SU-DHL-6 (cell line): ENCODE measurements around the gene GIGYF2.
"Not testable (repeated sequence)": the region's sequence is repeated elsewhere in the genome, so short reads cannot be mapped to it uniquely, and the experiment has no call there.

Source experiments
- H2AFZ ChIP-seq: fragments of 200-600 bp; sonication (generic); 2 replicates; pipeline ENCODE4 v1.6.1; 2014; ENCODE audit warnings: low read depth, mild to moderate bottlenecking, moderate library complexity, mixed read lengths, antibody characterized with exemption, low read length; ENCODE audit not compliant: severe bottlenecking
- H3F3A ChIP-seq: fragments of 200-600 bp; shearing (Covaris generic); 2 replicates; pipeline ENCODE4 v1.6.0; 2016; ENCODE audit warnings: antibody characterized with exemption, mild to moderate bottlenecking; ENCODE audit not compliant: insufficient read depth
- H3K27ac ChIP-seq: fragments of 200-600 bp; sonication (generic); 2 replicates; pipeline ENCODE4 v1.5.1; 2016; ENCODE audit warnings: low read depth, mild to moderate bottlenecking, low read length, moderate library complexity, mixed read lengths
- H3K27me3 ChIP-seq: fragments of 200-600 bp; sonication (generic), shearing (Covaris generic); 2 replicates; pipeline ENCODE4 v1.6.0; 2014; ENCODE audit warnings: mild to moderate bottlenecking, low read length
- H3K36me3 ChIP-seq: fragments of 200-600 bp; sonication (generic); 2 replicates; pipeline ENCODE4 v1.6.1; 2014; ENCODE audit warnings: mild to moderate bottlenecking, low read length, mixed read lengths
- H3K4me2 ChIP-seq: fragments of 300-600, 200-600 bp; shearing (Covaris generic), sonication (generic); 2 replicates; pipeline ENCODE4 v1.6.0; 2014; ENCODE audit warnings: low read length, low read depth, mild to moderate bottlenecking; ENCODE audit not compliant: poor library complexity, severe bottlenecking
- H3K4me3 ChIP-seq: fragments of 200-600 bp; sonication (generic); 2 replicates; pipeline ENCODE4 v1.5.1; 2014; ENCODE audit warnings: antibody characterized with exemption, low read length, mild to moderate bottlenecking, mixed read lengths; ENCODE audit not compliant: insufficient read depth, poor library complexity, severe bottlenecking
- H3K79me2 ChIP-seq: fragments of 200-600 bp; sonication (generic); 2 replicates; pipeline ENCODE4 v1.6.1; 2014; ENCODE audit warnings: mild to moderate bottlenecking, low read length, moderate library complexity; ENCODE audit not compliant: insufficient read depth
- H3K9ac ChIP-seq: fragments of 200-600 bp; sonication (generic); 2 replicates; pipeline ENCODE4 v1.7.0; 2014; ENCODE audit warnings: mild to moderate bottlenecking, low read length
- H3K9me2 ChIP-seq: fragments of 200-600 bp; sonication (generic); replicated peaks from 2 replicates; pipeline ENCODE4 v1.6.1; 2014; ENCODE audit warnings: low read length; ENCODE audit not compliant: insufficient read depth
- H3K9me3 ChIP-seq: fragments of 200-600 bp; sonication (generic); 2 replicates; pipeline ENCODE4 v1.6.1; 2014; ENCODE audit warnings: low read length, mixed read lengths; ENCODE audit not compliant: insufficient read depth
- H4K20me1 ChIP-seq: fragments of 200-600 bp; sonication (generic); 2 replicates; pipeline ENCODE4 v1.6.1; 2014; ENCODE audit warnings: low read depth, mild to moderate bottlenecking, antibody characterized with exemption, low read length, moderate library complexity, mixed read lengths
- EZH2phosphoT487 ChIP-seq: fragments of 200-600 bp; sonication (generic), shearing (Covaris generic); conservative IDR thresholded peaks from 2 replicates; pipeline ENCODE4 v1.6.1; 2018; ENCODE audit warnings: mild to moderate bottlenecking, antibody characterized with exemption, low read length, moderate library complexity, mixed read lengths
- TF ChIP-seq, protein P1 (sequence below): fragments of 200-600 bp; sonication (generic); IDR thresholded peaks from one replicate; pipeline ENCODE4 v1.5.1; 2017; ENCODE audit warnings: antibody characterized with exemption, mild to moderate bottlenecking, low read length, moderate library complexity; ENCODE audit not compliant: insufficient read depth, poor library complexity, severe bottlenecking

GIGYF2 gene

DNA sequence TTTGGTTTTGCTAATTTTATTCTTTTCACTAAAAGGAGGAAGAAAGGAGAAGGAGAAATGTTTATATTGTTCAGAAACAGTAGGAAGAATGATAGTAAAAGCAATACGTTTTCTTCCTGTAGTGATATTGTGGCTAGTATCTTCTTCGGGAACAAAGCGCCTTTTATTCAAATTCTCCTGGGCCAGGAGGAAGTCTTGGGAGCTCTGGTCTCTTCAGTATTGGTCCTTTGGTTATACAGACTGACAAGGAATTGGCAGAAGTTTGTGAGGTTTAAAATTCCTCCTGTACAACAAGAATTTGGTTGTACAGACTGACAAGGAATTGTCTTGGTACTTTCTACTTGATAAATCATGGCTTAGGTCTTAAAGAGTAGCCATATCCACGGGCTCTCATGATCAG lies 9.9 kb downstream of the GIGYF2 start:
- no peak overlapping the region for H3K4me2 ChIP-seq
- no peaks in the 10 kb centered on the region for H3K9me2 ChIP-seq
- no peak overlapping the region for H2AFZ ChIP-seq
- TF ChIP-seq EZH2phosphoT487, result no peak
- TF ChIP-seq, protein P1, sequence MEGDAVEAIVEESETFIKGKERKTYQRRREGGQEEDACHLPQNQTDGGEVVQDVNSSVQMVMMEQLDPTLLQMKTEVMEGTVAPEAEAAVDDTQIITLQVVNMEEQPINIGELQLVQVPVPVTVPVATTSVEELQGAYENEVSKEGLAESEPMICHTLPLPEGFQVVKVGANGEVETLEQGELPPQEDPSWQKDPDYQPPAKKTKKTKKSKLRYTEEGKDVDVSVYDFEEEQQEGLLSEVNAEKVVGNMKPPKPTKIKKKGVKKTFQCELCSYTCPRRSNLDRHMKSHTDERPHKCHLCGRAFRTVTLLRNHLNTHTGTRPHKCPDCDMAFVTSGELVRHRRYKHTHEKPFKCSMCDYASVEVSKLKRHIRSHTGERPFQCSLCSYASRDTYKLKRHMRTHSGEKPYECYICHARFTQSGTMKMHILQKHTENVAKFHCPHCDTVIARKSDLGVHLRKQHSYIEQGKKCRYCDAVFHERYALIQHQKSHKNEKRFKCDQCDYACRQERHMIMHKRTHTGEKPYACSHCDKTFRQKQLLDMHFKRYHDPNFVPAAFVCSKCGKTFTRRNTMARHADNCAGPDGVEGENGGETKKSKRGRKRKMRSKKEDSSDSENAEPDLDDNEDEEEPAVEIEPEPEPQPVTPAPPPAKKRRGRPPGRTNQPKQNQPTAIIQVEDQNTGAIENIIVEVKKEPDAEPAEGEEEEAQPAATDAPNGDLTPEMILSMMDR, result no peak
- H3K27ac ChIP-seq, result no peak overlapping the region
- no peaks in the 10 kb centered on the region for H3K27me3 ChIP-seq
- H3K79me2 ChIP-seq, result peaks cover 32% of the 10 kb centered on the region
- no peaks in the 10 kb centered on the region; the same call in 1 of the 2 replicates for H4K20me1 ChIP-seq
- H3K9me3 ChIP-seq, result no peaks in the 10 kb centered on the region
- no peaks in the 10 kb centered on the region for H3F3A ChIP-seq
- H3K4me3 ChIP-seq, result no peak overlapping the region
- H3K36me3 ChIP-seq, result 0 out of 2 replicates have a peak, but pooled peaks cover 3% of the 10 kb centered on the region
- no peak overlapping the region for H3K9ac ChIP-seq

DNA sequence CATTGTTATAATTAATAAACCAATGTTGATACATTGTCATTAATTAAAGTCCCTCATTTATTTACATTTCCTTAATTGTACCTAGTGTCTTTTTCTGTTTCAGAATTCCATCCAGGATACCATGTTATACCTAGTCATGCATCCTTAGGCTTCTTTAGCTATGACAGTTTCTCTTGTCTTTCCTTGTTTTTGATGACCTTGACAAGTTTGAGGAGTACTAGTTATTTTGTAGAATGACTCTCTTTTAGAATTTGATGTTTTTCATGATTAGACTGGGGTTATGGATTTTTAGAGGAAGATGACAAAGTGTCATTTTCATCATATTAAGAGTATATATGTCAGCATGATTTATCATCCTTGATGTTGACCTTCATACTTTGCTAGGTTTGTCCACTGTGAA lies 16.4 kb downstream of the GIGYF2 start:
- H2AFZ ChIP-seq, result no peak overlapping the region
- H3K79me2 ChIP-seq, result peaks cover 59% of the 10 kb centered on the region
- no peak for TF ChIP-seq EZH2phosphoT487
- TF ChIP-seq, protein P1, result no peak
- no peaks in the 10 kb centered on the region for H3K27me3 ChIP-seq
- H3K4me3 ChIP-seq, result no peak overlapping the region
- H3K36me3 ChIP-seq, result peaks cover under 1% of the 10 kb centered on the region; the same call in 1 of the 2 replicates
- H3K9ac ChIP-seq, result no peak overlapping the region
- 0 out of 2 replicates have a peak, but pooled peaks cover 5% of the 10 kb centered on the region for H3F3A ChIP-seq
- H3K27ac ChIP-seq, result no peak overlapping the region
- H3K9me2 ChIP-seq, result no peaks in the 10 kb centered on the region
- peaks cover 7% of the 10 kb centered on the region; the same call in 1 of the 2 replicates for H4K20me1 ChIP-seq
- no peaks in the 10 kb centered on the region for H3K9me3 ChIP-seq
- H3K4me2 ChIP-seq, result no peak overlapping the region

DNA sequence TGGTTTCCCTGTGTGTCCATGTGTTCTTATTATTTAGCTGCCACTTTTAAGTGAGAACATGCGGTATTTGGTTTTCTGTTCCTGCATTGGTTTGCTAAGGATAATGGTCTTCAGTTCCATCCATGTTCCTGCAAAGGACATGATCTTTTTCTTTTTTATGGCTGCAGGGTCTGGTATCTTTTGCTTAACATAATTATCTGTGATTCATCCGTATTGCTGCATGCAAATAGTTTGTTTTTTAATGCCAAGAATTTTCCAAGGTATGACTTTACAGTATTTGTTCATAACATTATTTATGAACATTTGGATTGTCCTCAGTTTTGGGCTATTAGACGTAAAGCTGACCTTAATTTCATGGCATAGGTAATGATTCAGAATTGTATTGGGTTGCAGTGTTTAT lies 17.8 kb downstream of the GIGYF2 start:
- peaks cover 9% of the 10 kb centered on the region; the same call in 1 of the 2 replicates for H3K36me3 ChIP-seq
- peaks cover 72% of the 10 kb centered on the region for H3K79me2 ChIP-seq
- H4K20me1 ChIP-seq, result peaks cover 7% of the 10 kb centered on the region; the same call in 1 of the 2 replicates
- 0 out of 2 replicates have a peak, but pooled peaks cover 5% of the 10 kb centered on the region for H3F3A ChIP-seq
- H3K4me2 ChIP-seq, result no peak overlapping the region
- no peaks in the 10 kb centered on the region for H3K9me2 ChIP-seq
- H3K9me3 ChIP-seq, result no peaks in the 10 kb centered on the region
- TF ChIP-seq, protein P1, result no peak
- no peak for TF ChIP-seq EZH2phosphoT487
- H3K27ac ChIP-seq, result no peak overlapping the region
- no peaks in the 10 kb centered on the region for H3K27me3 ChIP-seq
- H3K4me3 ChIP-seq, result no peak overlapping the region
- H2AFZ ChIP-seq, result no peak overlapping the region
- H3K9ac ChIP-seq, result no peak overlapping the region

DNA sequence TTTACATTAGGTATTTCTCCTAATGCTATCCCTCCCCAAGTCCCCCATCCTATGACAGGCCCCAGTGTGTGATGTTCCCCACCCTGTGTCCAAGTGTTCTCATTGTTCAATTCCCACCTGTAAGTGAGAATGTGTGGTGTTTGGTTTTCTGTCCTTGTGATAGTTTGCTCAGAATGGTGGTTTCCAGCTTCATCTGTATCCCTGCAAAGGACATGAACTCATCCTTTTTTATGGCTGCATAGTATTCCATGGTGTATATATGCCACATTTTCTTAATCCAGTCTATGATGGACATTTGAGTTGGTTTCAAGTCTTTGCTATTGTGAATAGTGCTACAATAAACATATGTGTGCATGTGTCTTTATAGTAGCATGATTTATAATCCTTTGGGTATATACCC lies 22.9 kb downstream of the GIGYF2 start:
- not testable (repeated sequence) for H3K36me3 ChIP-seq, H3K4me3 ChIP-seq, H2AFZ ChIP-seq, H4K20me1 ChIP-seq, H3K9me2 ChIP-seq, H3K9me3 ChIP-seq, H3K27me3 ChIP-seq, H3F3A ChIP-seq, H3K4me2 ChIP-seq, H3K27ac ChIP-seq, H3K9ac ChIP-seq
- peaks cover 58% of the 10 kb centered on the region for H3K79me2 ChIP-seq
